ENCODE measurements around the gene TRAIP.

TRAIP gene

DNA sequence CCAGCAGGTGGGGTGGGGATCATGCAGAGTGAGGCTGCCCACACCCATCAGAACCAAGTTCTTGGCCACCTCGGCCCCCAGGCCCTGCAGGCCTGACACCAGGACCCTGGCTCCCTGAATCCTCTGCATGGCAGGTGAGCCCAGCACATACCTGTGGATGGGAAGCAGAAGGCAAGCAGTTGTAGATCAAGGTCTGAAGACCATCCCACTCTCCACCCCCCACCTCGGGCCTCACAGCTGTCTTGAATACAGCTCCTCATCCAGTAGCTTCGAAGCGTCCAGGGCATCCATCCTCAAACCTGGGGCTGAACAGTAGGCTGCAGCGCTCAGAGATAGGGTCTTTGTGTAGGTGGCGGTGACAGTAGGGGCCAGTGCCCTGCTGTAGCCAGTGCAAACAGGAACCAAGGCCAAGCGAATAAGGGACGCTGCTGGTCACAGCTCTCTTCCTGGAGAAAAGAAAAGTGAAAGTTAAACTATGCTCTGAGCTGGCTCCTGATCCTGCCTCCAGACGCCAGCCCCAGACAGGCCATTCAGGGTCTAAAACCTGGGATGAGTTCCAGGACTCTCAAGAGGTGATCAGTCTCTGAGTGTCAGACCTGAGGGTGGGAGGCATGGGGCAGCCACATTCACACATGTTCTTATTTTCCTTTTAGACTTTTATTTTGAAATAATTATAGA, 42.7 kb downstream of the TRAIP start, which contains the start of gene UBA7:
Gene UBA7, minus strand, starts transcription at position 457 of the 678 bp plus-strand sequence. Its CDS starts 166 bp downstream, at position 291.
- DNase-seq: peak; percentile 42

DNA sequence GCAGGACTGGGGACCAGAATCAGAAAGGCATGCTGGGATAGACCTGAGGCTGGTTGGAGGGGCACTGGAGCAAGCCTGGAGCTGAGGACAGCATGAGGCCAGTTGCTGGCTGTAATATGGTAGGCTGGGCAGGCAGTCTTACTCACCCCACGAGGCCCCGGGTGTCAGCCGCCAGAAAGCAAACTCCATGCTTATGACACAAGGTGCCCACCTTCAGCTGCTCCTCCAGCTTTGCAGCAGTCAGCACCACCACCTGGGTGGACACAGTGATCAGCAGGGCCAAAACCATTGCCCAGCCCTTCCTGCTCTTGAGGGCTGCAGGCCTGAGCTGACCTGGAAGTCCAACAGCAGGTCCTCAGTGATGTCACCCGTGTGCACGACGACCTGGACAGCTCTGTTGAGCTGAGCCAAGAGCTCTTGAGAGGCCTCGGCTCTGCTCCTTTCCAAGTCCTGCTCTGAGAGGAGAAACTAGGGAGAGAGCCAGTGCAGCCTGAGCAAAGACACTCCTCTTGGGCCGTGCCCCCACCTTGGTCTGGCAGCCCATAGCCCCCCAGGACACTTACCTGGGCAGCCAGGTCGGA, 43.4 kb downstream of the TRAIP start:
- no peak for DNase-seq

DNA sequence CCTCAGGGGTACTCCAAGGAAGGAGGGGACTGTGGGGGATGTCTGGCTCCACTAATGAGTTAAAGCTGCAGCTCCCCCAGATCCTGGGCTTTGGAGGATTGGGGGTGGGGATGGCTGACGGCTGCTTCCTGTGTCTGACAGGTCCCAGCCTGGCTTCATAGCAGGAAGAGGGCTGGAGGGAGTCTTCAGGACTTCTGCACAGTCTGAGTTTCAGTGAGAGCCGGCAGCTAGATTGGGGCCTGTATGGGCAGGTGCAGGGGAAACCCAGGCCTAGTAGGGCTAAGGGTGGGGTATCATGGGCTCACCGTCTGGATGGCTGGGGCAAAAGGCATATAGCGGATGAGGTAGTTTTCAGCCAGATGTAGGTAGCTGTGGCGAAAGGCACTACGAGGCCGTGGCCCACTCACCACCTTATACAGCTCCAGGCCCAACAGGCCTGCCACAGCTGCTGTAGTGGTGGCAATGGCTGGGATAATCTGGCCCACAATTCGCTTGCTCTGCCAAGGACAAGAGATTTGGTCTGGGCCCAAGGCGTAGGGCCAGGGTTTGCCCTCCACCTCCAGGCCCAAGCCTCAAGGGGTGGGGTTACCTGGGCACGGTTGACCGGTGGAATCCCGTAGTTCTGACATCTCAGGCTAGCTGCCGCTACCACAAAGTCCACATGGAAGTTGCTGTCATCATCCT, 48.8 kb downstream of the TRAIP start:
- no peak for DNase-seq

DNA sequence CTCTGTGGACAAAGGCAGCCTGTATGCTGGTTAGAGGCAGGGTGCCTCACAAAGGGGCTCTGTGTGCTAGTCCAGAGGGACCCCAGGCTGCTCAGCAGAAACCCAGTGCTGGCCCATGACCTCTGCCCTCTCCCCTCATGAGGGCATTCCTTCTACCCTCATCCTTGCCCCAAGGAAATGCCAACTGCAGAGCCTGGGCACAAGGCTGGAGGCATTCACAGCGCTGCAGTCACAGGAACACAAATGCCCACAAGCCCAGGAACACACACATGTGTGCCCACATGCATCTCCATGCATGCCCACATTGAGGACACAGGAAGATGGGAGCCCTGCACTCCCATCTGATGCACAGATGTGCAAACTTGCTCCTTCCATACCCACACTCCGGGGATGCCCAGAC, 49.5 kb downstream of the TRAIP start:
- no peak for DNase-seq

DNA sequence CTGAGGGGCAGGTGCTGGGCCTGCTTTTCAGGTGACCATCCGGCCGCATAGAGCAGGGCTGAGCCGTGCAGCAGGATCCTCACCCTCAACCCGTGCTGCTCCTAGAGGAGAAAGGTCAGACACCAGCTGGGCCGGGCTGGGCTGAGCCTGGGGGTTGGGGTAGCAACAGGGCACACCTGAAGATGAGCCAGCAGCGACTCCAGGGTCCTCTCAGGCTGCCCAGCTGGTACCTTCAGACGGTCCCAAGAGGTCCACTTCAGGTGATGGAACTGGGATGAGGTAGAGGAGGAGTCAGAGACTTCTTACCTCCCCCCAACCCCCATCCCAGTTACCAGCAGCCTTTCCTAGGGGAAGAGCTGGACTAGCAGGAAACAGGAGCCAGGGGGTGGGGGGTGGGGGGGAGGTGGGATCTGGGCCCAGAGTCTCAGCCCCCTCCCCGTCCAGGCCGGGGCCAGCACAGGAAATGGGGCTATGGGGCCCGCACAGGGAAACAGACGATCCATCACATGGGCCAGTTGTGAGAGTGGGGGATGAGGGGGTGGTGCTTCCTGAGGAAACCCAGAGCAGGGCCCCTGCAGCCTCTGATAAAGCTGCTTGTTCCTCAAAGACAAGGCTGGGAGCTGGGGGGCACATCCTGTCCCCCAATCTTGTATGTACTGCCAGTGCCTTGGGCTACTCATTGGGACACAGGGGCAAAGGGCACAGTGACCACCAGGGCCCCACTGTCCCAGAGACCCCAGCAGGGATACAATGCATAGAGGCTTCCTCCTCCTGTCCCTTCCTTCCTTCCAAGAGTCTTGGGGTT, 50.3 kb downstream of the TRAIP start:
- DNase-seq: peak; percentile 35

DNA sequence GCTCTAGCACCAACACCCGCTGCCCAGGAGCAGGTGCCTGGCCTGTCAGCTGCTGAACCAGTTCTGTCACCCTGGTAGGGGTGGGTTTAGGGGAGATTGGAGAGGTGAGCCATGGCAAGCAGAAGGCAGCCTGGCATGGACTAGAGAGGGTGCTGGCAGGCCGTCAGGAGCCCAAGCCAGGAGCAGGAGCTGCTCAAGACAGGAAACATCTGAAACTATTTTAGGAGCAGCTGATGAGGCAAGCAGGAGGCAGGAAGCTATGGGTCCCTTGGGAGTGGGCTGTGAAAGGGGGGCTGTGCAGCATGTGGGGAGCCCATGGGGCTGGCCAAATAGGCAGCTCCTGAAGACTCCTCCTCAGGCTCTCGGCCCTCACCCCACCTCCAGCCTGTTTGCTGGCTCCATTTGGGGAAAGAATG, 51.0 kb downstream of the TRAIP start:
- peak; percentile 64 for DNase-seq

DNA sequence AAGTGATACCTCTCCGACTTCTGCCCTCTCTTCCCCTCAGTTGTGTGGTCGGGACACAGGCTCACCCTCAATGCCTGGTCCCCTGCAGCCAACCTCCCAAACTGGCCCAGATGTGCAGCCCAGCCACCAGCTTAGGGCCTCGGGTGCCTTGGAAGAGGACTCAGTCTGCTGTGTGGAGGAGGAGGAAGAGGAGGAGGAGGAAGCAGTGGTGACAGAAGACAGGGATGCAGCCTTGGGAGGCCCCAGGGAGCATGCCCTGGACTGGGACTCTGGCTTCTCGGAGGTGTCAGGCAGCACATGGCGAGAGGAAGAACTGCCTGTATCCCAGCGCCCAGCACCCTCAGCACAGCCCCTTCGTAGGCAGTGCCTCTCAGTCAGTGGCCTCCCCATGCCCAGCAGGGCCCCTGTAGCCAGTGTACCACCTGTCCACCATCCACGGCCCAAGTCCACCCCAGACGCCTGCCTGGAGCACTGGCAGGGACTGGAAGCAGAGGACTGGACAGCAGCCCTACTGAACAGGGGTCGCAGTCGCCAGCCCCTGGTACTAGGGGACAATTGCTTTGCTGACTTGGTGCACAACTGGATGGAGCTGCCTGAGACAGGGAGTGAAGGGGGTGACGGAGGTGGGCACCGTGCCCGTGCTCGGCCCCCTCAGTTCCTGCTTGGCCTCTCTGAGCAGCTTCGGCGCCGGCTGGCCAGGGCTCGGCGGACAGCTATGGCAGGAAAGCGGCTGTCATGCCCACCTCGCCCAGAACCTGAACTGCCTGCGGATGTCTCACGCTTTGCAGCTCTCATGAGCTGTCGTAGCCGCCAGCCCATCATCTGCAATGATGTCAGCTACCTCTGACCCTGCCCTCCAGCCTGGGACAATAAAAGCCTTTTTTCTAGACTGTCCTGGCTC, 52.0 kb downstream of the TRAIP start:
- DNase-seq: no peak

DNA sequence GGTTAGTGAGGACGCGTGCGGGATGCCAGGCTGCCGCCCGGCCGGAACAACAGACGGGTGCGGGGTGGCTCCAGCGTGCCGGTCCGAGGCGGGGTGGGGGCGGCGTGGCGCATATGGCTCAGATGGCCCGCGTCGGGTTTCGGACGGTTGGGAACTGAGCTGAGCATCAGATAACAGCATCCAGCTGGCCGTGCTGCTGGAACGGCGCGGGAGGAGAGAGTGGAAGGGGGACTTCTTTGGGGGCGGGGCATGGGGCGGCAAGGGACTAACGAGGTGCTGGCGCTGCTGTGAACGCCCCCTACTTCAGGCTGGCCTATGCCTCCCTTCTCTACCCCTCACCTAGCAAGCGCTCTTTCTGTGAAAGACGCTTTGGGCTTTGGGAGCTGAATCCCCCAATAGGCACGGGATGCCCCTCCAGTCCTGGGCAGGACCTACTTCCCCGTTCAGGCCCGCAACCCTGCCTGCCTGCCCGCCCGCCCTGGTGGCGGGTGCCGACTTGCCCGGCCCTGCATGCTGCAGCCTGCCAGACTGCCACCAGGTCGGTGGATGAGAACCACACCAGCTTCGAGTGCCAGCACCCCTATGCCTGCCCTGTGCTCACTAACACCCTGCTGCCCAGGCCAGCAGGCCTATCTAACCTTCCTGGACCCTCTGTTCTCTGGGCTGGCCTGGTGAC, 52.8 kb downstream of the TRAIP start:
- peak; percentile 40 for DNase-seq

DNA sequence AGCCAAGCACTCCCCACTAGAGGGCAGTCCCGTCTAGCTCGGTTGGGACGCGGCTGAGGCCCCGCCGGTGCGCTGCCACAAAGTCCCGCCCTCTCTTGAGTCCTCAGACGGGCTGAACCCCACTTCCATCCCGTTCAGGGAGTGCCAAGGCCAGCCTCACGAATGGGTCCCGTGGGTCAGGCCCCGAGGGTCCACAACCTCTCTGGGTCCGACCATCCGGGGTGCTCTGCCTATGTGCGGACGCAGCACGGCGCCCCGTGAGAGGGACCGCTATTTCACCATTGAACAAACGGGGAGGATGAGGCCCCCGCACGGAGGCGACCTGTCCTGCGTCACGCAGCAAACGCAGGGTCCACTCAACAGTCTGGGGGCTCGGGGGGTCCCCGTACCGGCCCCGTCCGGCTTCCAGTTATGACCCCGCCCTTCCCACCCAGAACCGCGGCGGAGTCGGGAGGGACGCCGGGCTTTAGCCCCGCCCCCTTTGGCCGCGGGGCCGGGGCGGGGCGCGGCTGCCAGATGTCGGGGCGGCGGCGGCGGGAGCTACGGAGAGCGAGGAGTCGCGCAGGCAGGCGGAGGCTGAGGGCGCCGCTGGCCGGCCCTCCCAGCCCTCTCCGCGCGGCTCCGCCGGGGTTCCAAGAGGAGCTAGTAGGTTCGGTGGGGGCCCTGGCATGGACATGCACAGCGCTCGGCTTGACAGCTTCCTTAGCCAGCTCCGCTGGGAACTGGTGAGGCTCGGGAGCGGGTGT, 53.5 kb downstream of the TRAIP start, which contains the start of gene INKA1:
Gene INKA1, plus strand, starts transcription at position 543 of the 746 bp plus-strand sequence. Its CDS starts 132 bp downstream, at position 675.
- peak; percentile 86 for DNase-seq

DNA sequence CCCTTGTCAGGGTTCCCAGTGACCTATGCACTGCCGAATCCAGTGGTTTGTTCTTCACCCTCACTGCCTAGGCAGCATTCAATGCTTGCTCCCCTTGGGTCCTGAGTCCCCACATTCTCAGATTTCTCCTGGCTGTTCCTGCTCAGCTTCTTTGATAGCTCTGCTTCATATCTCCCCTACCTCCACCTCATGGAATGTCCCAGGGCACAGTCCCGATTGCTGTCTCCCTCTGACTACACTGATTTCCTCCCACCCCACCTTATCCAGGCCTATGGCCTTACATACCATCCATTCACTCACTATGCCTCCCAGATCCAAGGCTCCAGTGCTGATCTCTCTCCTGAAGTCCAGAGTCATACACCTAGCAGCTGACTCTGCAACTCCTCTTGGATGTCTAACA, 55.2 kb downstream of the TRAIP start:
- no peak for DNase-seq

DNA sequence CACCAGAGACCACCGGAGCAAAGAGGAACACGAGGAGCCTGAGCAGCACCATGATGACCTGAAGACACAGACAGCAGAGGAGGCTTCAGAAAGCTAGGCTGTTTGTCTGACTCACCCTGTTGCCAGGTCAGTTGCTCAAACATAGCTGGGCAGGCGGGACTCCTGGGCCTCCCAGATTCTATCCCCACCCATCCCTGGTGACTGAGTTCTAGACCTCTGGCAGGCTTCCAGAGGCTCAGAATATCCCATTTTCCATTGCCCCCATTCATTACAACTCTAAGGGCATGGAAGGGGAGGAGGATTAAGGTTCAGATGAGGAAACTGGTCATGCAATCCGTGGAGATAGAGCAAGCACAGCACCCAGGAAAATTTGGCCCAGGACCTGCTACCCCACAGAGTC, 56.6 kb downstream of the TRAIP start, which contains the start of gene CDHR4:
Gene CDHR4, minus strand, starts transcription at position 113 of the 400 bp plus-strand sequence. Its CDS starts 61 bp downstream, at position 52.
- no peak for DNase-seq

DNA sequence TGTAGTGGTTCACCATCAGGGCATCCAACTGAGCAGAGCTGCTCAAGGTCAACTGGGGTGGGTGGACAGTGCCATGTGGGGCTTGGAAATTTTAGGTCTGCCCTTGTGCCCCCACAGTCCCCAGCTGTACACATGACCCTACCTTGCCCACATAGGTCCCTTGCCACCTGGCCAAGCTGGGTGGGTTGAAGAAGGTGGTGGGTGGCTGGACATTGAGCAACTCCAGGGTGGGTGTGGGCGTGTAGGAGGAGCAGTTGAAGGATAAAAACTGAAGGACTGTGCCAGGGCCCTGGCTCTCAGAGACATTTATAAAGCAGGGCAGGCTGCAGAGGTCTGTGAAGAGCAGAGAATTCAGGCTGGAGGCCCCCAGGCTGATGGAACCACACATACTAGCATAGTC, 57.3 kb downstream of the TRAIP start:
- no peak for DNase-seq

DNA sequence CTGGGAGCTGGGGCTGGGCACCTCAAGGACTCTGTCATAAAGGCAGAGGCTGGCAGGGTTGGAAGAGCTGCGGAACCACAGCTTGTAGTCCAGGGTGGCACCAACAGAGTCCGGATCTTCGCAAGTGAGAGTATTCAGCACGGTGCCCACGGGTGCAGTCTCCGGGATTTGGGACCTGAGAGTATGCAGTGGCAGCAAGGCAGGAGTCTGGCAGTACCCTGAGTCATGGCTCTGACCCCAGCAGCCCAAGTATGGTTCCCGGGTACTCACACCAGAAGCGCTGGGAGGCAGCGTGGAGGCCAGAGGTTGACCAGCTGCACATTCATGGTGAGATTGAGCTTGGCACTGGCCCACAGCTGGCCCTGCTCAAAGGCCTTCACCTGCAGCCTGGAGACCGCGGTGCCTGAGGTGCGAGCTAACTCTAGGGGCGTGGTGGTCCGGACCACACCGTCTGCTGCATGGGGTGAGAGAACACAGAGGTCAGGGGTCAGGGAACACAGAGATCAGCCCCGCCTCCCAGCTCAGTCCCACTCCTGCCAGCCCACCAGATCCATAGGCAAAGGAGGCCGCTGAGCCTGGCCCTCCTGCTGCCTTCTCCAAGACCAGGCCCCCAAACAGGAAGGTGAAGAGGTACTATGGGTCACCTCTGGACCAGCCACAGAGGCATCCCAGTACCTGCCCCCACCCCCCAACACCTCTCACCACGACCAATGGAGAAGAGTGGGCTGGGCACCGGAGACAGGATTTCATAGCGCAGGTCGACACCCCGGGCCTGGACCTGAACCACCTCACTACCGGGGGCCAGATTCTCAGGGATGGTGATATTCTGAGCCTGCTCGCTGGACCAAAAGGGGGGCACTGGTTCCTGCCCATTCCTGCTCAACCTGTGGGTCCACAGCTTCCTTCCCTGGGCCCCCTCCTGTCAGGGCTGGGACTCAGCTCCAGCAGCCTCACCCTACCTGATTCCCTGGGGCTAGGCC, 61.1 kb downstream of the TRAIP start:
- DNase-seq: no peak

DNA sequence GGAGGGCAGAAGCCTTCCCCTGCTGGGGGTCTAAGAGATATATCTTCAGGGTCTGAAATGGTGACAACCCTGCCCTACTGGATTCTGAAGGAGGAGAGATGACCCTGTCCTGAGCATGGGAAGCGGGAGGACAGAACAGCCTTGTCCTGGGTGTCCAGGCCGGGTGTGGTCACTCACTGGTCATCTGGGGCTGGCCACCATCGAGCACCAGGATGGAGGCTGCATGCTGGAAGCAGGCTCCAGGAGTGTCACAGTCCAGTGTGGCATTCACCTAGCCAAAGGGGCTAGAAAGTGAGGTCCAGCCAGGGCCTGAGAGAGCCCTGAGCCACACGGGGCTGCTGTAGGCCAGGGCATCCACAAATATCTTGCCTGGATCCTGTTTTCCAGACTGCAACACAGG, 61.9 kb downstream of the TRAIP start:
- no peak for DNase-seq

DNA sequence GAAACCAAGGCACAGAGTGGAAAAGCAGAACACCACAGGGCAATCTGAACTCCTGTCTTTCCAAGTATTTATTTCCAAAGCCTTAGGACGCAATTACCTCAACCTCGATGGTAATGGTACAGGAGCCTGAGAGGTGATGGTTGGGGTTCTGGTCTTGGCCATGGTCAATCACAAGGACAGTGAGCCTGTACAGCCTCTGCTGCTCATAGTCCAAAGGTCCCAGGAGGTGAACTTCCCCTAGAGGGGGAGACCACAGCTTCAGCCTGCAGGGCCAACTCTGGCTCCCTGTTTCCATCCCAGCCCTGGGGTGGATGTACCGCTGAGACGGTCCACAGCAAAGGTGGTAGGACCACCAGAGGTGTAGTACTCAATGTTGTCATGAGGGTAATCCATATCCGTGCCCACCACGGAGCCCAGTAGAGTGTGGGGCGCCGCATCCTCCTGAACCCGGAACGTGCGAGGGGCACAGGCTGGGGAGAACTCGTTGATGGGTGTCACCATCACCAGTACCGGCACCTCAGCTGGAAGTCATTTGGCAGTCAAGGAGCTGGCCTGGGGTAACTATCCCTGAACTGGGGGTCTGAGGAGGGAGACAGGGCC, 62.8 kb downstream of the TRAIP start:
- no peak for DNase-seq

DNA sequence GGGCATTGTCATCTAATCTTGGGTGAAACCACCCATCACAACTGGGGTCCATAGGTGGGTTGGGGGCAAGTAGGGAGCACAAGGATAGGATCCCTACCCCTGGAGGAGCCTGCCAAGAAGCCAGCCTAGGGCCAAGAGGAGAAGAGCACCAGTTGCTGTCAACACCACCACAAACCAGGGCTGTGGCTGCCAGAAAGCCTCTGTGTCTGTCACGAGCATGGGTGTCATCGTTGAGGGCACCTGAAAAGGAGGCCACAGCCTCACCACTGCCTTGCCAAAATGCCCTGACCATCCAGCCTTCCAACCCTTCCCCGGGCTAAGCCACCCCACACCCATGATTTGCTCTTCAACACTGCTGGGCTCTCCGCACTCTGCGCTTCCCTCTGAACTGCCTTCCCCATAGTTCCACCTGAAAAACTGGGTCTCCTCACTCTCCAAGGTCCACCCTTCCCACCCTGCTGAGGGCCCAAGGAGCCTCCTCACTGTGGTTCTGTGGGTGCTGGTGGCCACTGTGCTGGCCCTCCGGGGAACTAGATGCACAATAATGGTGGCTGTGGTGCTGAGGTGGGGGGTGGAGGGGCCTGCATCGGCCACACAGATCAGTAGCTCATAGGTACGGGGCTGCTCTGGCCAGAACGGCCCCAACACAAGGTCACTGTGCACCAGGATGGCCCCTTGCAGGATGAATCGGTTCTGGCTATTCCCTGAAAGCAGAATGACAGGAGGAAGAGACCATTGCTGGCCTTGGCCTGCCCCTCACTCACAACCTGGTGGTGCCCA, 63.8 kb downstream of the TRAIP start:
- no peak for DNase-seq

DNA sequence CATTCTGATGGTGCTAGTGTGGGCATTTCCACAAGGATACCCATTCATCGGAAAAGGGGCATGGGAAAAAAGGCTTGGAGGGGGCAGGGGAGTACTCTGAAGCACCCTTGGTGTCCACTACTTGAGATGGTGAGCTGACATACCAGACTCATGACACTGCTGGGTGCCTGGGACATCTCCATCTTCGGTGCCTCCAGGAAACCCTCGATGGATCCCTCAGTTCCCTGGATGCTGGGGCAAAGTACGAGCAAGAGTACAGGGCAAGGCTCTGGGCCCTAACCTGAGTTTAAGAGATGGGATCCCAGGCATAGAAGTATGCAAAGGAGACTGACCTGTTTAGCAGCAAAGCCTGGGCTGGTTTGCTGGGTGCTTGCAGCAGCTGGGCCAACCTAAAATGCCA, 64.8 kb downstream of the TRAIP start:
- no peak for DNase-seq

All from CD4-positive, alpha-beta T cell treated with Interferon gamma for 1 hour (primary cell).